Esophagus muscularis mucosa (tissue), 3 donors: ENCODE results near the gene GLRA3.

Source experiments
- CTCF ChIP-seq, 3 experiments: fragments of 200-600 bp in 2 of 3; fragments of 450-650 bp in 1 of 3; sonication (generic) in 2 of 3; IDR thresholded peaks; one replicate each; pipeline ENCODE4 v1.5.1; 2017 to 2019; ENCODE audit warnings: antibody characterized with exemption in 3 of 3, mild to moderate bottlenecking in 2 of 3, moderate library complexity in 1 of 3
- POLR2AphosphoS5 ChIP-seq, 2 donors: sonication (generic); formaldehyde crosslinking; IDR thresholded peaks; one replicate each; pipeline ENCODE4 v1.6.1; 2017; ENCODE audit warnings: antibody characterized with exemption in 2 of 2

- TF ChIP-seq CTCF (IDR thresholded peaks at IDR 0.05) (no peak), POLR2AphosphoS5 (IDR thresholded peaks at IDR 0.05) (no peak)
Measured at GRCh38 chr4:174669270-174669669, 159.8 kb downstream of the GLRA3 start.
